ENCODE results near the gene INTS11.

GRCh38 chr1:1365875-1366698 lies 41.6 kb upstream of the INTS11 start:
- TF ChIP-seq CTCF (optimal IDR thresholded peaks at IDR 0.05 in 1 of 3, IDR thresholded peaks at IDR 0.05 in 1 of 3, conservative IDR thresholded peaks at IDR 0.05 in 1 of 3; ENCODE audit: extremely low read depth in 1 of 3, insufficient read depth in 2 of 3, low read length in 3 of 3) (no peak), EZH2 (IDR thresholded peaks at IDR 0.05; ENCODE audit: low read length) (no peak)
